OCI-LY1 (cell line): Measurements from ENCODE around the gene MON2.

Experiments used
- CTCF ChIP-seq: fragments of 200-600 bp; sonication (generic), shearing (Covaris generic); IDR thresholded peaks from 2 replicates; pipeline ENCODE4 v1.5.1; 2017; ENCODE audit warnings: mild to moderate bottlenecking, antibody characterized with exemption, low read length, moderate library complexity, mixed read lengths
- EZH2 ChIP-seq: fragments of 200-600 bp; sonication (generic), shearing (Covaris generic); IDR thresholded peaks from 2 replicates; pipeline ENCODE4 v1.8.0; 2017; ENCODE audit warnings: borderline replicate concordance, mixed run types, mild to moderate bottlenecking, antibody characterized with exemption, low read length, moderate library complexity, mixed read lengths

DNA sequence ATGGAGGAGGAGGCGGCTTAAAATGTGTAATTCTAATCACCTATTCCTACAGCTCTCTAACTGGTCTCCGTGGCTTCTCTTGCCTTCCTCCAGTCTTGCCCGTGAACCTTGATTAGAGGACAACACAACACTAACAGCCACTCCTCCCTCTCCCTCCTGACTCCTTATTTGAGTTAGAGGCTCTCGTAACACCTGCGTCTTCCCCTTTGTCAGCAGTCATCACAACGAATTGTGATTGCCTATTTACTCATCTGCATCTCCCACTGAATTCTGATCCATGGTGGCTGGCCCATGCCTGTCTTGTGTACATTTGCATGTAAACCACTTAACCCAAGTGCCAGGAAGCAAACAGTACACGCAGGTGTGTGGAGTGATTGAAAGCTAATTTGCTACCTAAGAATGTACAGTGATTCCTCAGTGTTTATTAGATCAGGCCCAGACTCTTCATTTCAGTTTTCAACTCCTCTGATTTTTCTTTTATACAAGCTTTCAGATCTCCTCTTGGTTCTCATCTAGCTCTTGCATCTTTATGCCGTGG, 154.5 kb downstream of the MON2 start:
- TF ChIP-seq CTCF: no peak
- no peak for TF ChIP-seq EZH2
